Measurements from ENCODE around the gene NOD1. TPM values are rescaled to one million over a fixed set of nuclear protein-coding genes. Genes with fewer than 3 reads are reported as not detected.

NOD1 gene
- total and polyA plus RNA-seq, 12 donors: 3.6 to 18.0 (median 7.2) TPM

DNA sequence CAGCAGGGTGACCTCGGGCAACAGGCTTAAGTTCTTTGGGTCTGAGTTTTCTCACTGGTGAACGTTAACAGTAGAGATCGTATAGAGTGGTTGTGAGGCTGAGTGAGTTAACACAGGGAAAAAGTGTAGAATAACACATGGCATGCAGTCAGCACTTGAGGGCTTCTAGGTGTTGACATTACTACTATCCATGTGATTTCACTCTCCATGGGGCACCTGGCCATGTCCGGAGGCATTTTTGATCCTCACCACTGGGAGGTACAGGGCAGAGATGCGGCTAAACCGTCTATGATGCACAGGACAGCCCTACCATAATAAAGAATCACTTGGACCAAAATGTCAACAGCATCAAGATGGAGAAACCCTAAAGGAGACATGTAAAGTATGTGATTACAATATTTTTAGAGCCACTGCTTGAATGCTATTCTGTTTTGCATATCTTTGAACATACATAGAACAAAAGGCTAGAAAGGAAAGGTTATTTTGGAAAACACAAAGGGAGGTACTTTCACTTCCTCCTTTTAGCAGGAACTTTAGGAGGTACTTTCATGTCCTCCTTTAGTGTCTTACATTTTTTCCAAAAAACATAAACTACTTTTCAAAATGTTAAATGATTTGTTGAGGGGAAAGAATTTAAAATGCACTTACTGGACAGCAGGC, 44.3 kb downstream of the NOD1 start:
- DNase-seq: peak in 3 of 7 donors; percentile 5 to 48 (median 7)
- TF ChIP-seq POLR2A (IDR thresholded peaks at IDR 0.05): no peak
- TF ChIP-seq, protein P1, sequence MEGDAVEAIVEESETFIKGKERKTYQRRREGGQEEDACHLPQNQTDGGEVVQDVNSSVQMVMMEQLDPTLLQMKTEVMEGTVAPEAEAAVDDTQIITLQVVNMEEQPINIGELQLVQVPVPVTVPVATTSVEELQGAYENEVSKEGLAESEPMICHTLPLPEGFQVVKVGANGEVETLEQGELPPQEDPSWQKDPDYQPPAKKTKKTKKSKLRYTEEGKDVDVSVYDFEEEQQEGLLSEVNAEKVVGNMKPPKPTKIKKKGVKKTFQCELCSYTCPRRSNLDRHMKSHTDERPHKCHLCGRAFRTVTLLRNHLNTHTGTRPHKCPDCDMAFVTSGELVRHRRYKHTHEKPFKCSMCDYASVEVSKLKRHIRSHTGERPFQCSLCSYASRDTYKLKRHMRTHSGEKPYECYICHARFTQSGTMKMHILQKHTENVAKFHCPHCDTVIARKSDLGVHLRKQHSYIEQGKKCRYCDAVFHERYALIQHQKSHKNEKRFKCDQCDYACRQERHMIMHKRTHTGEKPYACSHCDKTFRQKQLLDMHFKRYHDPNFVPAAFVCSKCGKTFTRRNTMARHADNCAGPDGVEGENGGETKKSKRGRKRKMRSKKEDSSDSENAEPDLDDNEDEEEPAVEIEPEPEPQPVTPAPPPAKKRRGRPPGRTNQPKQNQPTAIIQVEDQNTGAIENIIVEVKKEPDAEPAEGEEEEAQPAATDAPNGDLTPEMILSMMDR (IDR thresholded peaks at IDR 0.05): no peak
- Histone ChIP-seq H3K9me3 (replicated peaks in 1 of 3) (no peaks in the 10 kb centered on the region), H3K4me3 (no peak overlapping the region), H3K27ac (no peak overlapping the region), H3K36me3 (replicated peaks in 1 of 2) (peaks cover 0 to 24% of the 10 kb centered on the region in 2 donors), H3K4me1 (replicated peaks in 1 of 2) (peaks cover 27 to 53% of the 10 kb centered on the region in 2 donors), H3K27me3 (no peaks in the 10 kb centered on the region)
- 89 to 93% (median 90%) methylated on average over 6 of the region's 6 CpGs for WGBS, 4 donors
- intact Hi-C loops (cut with DNase I): no loop called here

DNA sequence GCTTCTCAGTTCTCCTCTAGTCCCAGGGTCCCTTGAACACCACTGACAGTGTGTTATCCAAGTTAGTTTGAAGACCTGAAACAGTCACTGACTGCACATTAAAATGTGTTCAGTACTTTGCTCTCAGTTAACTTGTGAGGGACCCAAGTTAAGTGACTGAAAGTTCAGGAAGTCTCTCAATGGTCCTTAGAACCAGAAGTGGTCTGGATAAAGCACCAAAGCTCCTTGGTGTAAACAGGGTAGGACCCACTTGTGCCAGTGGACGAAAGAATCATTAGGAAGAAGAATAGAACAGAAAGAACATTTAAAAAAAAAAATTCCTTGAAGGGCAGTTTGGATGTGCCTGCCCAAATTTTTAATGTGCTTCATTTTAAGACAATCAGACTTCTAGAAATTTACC, 45.1 kb downstream of the NOD1 start:
- 59 to 83% (median 63%) methylated on average over 1 of the region's 1 CpG for WGBS, 4 donors
- H3K36me3 ChIP-seq (replicated peaks in 1 of 2): peaks cover 0 to 24% of the 10 kb centered on the region in 2 donors

DNA sequence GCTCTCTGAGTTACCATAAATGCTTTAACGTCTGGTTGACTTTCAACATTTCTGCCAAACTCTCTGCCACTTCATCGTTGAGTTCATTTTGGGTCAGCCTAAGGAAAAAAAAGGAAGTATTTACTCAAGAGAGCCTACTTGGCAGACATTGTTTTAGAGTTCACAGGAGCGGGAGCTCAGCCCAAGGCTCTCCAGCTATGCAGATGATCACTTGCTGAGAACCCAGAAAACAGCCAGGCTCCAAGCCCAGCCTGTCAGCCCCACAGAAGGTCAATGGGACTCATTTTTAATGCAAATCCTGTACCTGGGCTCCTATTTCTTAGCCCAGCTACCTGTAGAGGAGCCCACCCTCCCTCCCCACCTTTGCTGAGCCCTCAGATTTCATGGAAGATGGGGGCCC, 45.5 kb downstream of the NOD1 start:
- WGBS, 4 donors: 3 to 13% (median 9%) methylated on average over 3 of the region's 3 CpGs
- peaks cover 27 to 58% of the 10 kb centered on the region in 2 donors for H3K4me1 ChIP-seq (replicated peaks in 1 of 2)
- H3K27me3 ChIP-seq: no peaks in the 10 kb centered on the region
- peak overlapping the region; percentile 35 to 74 (median 58) for H3K27ac ChIP-seq
- peak in 1 of 2 donors; percentile 17 for TF ChIP-seq POLR2A (IDR thresholded peaks at IDR 0.05)
- TF ChIP-seq, protein P1 (IDR thresholded peaks at IDR 0.05): no peak
- H3K4me3 ChIP-seq: no peak overlapping the region
- H3K9me3 ChIP-seq (replicated peaks in 1 of 3): no peaks in the 10 kb centered on the region
- intact Hi-C loops (cut with DNase I): no loop called here
- peaks cover 0 to 23% of the 10 kb centered on the region in 2 donors for H3K36me3 ChIP-seq (replicated peaks in 1 of 2)
- peak; percentile 68 to 91 (median 83) for DNase-seq

More for the DNA sequence above, 45.1 kb downstream of the NOD1 start:
- Histone ChIP-seq H3K9me3 (replicated peaks in 1 of 3) (no peaks in the 10 kb centered on the region), H3K27me3 (no peaks in the 10 kb centered on the region), H3K4me3 (no peak overlapping the region), H3K4me1 (replicated peaks in 1 of 2) (peaks cover 27 to 56% of the 10 kb centered on the region in 2 donors), H3K27ac (peak overlapping the region in 4 of 5 donors; percentile 48 to 74 (median 58))
- DNase-seq: no peak
- TF ChIP-seq POLR2A (IDR thresholded peaks at IDR 0.05): no peak
- TF ChIP-seq, protein P1 (IDR thresholded peaks at IDR 0.05): no peak
- intact Hi-C loops (cut with DNase I): no loop called here

DNA sequence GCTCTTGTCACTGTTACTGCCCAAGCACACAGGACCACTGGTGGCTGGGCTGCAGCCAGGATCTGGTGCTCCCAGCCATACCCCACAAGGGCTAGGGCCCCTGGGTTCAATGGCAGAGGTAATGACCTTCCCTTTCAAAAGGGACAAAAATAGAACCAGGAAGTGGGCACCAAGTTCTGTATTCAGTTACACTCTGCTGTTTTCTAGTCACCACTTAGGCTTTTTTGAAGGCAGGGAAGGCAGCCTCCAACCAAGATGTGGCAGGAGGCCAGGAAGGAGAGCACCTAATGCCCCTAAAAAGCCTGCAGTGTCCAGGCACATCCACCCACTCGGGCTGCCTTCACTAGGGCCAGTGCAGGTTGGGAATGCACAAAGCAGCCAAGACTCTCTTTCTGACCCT, 47.8 kb downstream of the NOD1 start:
- H3K36me3 ChIP-seq (replicated peaks in 1 of 2): peaks cover 0 to 18% of the 10 kb centered on the region in 2 donors
- H3K4me1 ChIP-seq (replicated peaks in 1 of 2): peaks cover 27 to 57% of the 10 kb centered on the region in 2 donors
- H3K4me3 ChIP-seq: no peak overlapping the region
- 16 to 43% (median 30%) methylated on average over 1 of the region's 1 CpG for WGBS, 4 donors
- H3K27me3 ChIP-seq: no peaks in the 10 kb centered on the region
- DNase-seq: peak in 1 of 7 donors; percentile 52
- H3K9me3 ChIP-seq (replicated peaks in 1 of 3): no peaks in the 10 kb centered on the region
- TF ChIP-seq, protein P1 (IDR thresholded peaks at IDR 0.05): no peak
- no peak for TF ChIP-seq POLR2A (IDR thresholded peaks at IDR 0.05)
- intact Hi-C loops (cut with DNase I): no loop called here
- peak overlapping the region in 1 of 5 donors; percentile 65 for H3K27ac ChIP-seq
